ENCODE results near the gene FAM171A1.
A peak's percentile ranks its signal among the peaks of the same experiment; 100 is the strongest.
"Not testable (repeated sequence)": the region's sequence is repeated elsewhere in the genome, so short reads cannot be mapped to it uniquely, and the experiment has no call there.

The FAM171A1 gene

DNA sequence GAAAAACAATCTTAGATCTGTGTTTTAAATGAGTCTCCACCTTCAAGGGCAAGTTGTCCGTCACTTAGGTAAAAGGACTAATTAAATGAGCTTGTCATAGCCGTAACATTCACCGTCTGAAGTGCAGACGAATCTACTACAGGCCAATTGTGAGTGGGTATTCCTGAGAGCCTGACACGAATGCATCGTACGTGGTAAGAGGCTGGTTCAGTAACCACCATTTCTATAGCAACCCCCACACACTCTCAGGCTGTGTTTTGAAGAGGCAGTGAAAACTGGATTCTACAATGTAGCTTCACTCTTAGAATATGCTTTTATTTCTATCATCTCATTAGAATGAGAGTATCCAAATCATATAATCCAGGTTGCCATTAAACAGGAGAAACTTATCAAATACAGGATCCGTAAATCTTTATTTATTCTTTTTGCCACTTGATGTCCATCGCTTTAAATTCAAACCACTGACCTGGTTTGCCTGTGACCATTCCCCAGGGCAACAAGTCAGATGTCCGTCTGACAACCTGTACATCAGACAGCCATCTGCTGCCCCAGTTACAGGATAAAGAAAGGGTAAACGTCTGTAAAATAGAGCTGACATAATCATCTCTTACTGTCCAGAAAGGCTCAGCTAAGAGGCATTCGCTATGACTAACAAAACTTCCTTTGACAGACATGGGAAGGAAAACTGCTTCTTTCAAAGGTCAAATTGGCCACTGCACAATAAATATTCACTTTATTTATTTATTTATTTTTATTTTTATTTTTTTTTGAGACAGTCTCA lies 132.3 kb downstream of the FAM171A1 start:
- DNase-seq = no peak

DNA sequence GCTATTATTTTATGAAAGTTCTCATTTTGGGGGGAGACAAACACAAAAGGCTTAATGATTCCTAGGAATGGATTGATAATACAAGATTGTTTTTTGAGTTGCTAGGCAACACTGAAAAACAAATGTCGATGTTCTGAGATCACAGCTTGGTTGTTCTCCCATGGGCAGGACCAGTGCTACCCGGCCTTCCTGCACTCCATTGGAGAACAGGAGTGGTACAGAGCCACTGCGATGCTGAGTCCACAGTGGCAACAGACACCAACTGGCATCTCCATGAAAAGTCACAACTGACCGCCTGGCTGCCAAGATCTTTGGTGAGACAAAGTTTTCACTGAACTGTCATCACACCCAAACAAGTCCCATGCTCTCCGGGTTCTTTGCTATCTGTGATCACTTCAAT lies 133.7 kb downstream of the FAM171A1 start:
- DNase-seq = no peak

DNA sequence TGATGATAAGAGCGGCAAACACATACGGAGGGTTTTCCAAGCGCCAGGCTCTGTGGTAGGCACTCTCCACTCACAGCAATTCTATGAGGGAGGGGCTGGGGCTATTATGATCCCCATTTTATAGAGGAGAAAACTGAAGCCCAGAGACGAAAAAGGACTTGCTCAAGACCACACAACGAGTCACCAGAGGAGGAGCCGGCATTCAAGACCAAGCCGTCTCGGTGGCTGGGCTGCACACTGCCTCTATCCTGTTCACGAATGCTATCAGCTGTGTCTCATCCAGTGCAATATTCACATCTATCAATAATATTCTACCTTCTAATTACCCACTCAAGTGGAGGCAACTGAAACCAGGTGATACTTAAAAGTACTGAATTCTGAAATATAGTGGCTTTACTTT lies 134.7 kb downstream of the FAM171A1 start:
- no peak for DNase-seq

DNA sequence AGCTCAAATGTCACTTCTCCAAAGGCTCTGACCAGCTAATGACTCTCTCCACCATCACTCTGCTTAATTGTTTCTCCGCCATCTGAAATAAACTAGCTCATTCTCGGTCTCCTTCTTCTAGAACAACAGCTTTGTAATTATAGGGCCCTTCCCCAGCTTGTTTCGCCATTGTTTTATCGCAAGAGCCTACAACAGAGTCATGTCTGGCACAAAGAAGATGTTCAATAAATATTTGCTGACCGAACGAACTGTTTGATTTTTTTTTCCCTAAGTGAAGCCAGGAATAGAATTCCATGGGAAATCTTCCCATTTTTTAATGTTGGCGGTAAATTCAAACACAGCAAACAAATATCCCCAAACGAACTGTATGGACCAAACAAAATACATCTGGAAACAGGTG lies 138.8 kb downstream of the FAM171A1 start:
- no peak for DNase-seq

DNA sequence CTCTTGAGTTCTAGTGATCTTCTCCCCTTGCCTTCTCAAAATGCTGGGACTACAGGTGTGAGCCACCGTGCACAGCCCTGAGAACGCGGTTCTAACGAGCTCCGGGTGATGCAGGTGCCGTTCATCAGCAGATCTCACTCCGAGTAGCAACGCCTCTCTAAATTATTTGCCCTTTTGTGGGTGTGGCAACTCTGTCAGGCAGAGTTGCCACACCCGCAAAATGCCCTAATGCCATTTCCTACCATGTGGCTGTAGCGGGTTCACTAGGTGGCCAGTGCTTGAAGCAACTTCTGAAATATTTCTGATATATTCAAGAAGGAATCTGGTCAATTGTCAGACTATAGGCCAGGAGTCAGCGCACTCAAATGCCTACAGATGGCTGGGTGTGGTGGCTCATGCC lies 139.7 kb downstream of the FAM171A1 start:
- DNase-seq = no peak

DNA sequence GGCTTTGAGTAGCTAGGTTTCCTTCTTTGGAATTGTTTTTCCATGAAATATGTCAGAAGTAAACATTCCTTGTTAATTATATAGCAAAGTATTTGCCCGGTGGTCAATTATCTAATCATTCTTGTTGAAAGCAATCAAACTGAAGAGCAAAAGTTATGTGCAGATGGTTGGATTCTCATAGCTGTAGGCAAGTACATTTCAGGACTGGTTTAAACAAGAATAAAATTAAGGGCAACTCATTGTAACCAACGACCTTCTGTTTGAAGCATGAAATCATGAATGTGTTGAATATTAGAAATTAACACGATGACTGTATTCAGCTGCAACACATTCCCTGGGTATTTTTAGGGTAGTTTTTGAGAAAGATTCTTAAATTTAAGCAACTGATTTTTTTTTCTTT lies 140.8 kb downstream of the FAM171A1 start:
- DNase-seq = no peak

DNA sequence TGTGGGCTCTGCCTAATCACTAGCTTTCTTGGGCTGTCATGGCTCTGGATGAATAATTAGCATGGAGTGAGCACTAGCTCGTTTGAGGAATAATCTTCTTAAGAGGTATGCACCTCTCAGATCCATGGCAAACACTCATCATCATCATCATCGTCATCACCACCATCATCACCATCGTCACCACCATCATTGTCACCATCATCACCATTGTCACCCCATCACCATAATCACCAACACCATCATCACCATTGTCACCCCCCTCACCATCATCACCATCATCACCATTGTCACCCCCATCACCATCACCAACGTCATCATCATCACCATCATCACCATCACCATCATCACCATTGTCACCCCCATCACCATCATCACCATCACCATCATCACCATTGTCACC lies 141.8 kb downstream of the FAM171A1 start:
- no peak for DNase-seq

DNA sequence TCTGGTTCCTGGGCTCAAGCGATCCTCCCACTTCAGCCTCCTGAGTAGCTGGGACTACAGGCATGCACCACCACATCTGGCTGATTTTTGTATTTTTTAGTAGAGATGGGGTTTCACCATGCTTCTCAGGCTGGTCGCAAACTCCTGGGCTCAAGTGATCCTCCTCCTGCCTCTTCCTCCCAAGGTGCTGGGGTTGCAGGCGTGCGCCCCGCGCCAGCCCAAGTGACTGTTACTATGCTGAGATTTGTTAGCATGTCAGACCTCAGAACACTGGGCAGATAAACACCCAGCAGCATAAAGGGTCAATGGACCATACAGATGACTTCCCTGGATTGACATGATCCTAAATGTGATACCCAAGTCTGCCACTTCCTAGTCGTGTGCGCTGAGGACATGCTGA lies 142.7 kb downstream of the FAM171A1 start:
- DNase-seq = no peak

DNA sequence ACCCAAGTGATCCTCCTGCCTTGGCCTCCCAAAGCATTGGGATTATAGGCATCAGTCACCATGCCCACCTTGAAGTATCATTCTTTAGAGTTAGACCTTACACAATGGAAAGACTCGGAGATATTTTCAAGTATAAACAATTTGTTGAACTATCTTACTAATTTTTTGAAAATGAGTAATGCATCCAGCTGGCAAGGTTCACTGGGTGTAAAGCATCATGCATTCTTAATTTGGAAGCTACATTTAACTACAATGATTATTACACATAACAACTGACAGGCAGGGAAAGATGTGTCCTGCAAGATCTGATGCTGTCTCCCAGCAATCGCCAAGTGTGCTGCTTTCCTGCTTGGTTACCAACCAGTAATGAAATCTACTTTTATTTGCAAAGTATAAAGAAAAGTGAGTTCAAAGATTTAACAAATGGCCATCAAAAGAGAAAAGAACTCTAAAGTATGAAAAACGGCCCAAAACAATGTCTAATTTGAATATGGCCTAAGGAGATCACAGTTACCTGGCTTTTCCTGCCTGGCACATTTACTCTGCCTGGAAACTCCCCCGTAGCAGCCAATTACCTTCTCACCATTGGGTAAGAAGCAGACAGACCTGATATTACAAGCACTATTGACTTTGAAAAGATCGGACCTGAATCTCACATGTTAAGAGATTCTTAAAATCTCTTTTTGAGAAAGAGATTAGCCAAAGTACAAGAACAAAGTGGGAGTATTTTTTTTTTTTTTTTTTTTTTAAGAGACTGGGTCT lies 143.3 kb downstream of the FAM171A1 start:
- no peak for DNase-seq

DNA sequence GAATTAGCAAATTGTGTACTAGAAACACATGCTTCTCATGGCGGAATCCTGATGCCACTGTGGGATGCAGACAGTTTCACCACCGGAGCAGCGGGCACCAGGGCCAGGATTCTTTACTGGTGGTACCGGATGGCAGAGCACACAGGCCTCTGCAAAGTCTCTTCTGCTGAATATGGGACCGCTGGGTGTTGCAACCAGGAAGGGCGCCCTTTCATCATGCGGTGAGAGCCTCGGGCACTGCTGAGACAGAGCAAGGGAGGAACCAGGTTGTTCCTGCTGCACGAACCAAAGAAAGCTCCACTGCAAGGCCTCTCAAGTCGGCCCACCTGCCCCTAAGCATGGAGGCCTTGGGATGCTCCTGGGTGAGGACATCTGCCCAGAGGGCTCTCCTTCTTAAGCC lies 145.6 kb downstream of the FAM171A1 start:
- DNase-seq = no peak

DNA sequence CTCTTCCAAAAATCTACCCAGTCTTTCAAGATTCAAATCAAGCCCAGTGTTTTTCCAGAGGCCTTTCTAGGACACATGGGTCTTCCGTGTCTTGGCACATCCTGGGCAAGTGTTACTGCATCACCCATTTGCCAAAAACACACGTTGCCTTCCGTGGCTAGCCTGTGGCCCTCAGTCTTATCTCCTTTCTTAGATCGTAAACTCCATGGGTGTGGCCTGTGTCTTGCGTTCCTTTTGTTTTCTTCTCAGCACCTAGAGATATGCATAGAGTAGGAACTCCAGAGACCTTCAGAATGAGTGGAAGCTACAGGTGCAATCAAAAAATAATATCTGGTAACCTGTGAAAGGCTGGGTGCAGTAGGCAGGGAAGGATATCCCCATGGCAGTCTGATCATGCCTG lies 146.1 kb downstream of the FAM171A1 start:
- no peak for DNase-seq

DNA sequence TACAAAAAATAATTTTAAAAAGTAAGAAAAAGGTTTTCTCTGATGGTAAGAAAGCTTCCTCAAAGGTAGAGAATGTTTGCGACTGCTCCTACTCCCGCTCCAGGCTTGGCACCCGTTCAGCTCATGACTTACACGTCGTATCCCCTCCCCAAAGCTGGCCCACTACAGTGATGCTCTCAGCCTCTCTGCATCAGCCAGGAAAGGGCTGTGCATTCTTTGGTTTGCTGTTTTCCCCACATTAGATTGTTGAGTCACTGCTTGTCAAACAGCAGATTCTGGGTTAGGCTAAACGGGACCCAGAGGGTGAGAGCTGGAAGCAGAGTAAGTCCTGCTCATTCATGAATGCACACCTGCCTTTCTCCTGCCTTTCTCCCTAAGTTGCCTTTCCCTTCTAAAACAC lies 147.9 kb downstream of the FAM171A1 start:
- DNase-seq = no peak

DNA sequence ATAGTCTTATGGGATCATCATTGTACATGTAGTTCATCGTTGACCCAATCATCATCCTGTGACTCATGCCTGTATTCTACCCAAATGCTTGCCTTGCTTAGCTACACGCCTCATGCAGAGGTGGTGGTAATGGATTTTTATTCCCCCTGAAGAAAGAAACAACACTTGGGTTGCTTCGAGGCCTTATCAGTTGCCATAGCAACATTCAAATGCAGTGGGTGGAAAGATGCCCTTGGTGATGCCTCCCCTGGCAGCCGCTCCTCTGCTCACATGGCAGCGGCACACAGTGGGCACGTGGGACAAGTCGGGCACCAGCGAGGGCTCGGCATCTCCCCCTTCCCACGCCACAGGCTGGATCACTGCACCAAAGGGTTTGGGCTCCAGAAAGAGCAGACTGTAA lies 148.6 kb downstream of the FAM171A1 start:
- DNase-seq = no peak

DNA sequence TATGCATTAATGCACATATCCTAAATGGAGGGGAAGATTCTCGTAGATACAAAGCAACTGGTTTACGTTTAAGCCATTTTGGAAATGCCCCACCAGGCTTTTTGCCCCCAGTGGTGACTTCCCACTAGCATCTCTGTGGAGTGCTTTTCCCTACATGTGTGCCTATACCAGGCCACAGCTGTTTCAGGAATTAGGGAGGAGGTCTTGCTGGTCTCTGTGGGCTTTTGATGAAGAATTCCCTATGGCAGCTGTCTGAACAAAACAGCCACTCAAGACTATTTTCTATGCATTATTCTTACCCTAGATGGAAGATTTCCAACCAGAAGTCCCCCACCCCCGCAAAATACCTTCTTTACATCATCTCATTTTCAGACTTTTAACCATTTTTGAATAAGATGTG lies 150.6 kb downstream of the FAM171A1 start:
- DNase-seq = no peak

DNA sequence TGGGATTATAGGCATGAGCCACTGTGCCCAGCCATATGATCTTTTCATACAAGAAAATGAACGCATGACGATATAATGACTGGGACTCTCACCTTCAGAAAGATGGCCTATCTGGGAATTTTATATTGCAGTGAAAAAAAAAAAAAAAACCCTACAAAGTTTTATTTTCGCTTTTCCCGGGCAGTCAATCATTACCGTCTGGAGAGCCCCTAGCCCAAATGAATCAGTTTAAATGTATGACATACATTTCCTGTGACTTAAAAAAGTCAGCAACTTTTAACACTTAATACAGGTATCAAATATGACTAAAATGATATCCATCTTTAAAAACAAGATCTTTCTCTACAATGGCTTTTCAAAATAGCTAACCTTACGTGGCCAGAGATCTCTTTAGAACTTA lies 154.4 kb downstream of the FAM171A1 start:
- no peak for DNase-seq

DNA sequence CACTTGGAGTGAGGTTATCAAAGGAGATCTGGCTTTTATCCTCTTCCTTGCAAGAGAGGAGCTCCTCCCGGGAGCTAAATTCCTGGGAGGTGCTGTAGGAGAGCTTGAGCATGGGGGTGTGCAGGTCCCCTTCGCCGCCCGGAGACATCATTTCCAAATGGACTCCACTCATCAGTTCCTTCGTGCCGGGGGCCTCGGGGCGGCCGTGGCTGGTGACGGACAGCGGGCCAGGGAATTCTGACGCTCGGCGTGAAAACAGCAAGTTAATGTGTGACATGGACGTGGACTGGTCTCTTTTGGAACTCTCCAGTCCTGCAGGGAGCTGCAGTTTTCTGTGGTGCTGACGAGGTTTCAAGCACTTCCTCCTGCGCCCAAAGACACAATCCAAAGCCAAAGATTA lies 156.9 kb downstream of the FAM171A1 start:
- DNase-seq = no peak

DNA sequence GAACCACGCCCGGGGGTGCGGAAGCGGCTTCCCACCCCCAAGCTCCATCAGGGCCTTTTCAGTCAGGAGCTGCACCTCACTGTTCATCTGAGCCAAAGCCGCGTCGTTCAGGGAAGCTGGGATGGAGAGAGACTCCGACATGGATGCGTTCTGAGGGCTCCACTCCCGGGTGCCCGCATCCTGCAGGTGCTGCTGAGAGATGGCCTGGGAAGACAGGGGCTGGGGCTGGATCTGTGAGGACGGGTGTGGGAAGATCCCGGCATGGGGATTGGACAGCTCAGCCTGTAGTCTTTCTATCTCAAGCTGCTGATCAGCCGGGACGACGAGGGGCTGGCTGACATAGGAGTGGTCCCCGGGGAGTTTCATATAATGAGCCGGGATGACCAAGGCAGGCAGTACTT lies 157.6 kb downstream of the FAM171A1 start:
- no peak for DNase-seq

DNA sequence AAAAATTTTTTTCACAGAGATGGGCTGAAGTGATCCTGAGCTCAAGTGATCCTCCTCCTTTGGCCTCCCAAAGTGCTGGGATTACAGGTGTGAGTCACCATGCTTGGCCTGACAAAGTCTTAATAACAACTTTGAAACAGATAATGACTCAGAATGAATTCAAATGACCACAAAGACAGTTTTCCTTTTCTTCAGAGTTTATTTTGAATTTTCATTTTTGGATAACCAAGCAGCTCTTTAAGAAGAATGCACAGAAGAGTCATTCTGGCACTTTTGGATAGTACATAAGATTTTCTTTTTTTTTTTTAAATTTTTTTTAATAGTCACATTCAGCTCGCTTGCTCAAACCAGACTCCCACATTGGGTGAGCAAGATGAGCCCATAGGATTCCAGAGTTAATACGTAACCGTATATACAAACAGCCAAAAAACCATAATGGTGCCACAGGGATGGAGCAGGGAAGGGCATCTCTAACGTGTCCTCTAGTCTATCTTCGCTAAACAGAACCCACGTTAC lies 159.6 kb downstream of the FAM171A1 start:
- DNase-seq = no peak

DNA sequence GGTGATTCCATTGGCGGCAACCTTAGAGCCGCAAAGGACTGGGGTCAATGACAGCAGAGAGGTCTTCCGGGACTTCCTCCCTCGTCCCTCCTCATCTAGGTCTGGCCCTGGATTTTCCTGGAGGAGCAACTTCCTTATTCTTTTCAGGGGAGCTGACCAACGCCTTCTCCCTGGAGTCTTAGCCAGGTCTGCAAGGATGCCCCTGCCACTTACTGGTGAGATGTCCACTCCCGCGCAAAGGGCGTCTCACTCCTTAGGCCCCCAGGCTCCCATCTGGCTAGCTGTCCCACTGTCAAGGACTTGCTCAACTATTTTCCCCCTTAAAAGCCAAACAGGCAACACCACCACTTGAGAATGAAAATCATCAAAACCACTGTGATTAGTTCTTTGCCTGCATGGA lies 160.6 kb downstream of the FAM171A1 start:
- no peak for DNase-seq

DNA sequence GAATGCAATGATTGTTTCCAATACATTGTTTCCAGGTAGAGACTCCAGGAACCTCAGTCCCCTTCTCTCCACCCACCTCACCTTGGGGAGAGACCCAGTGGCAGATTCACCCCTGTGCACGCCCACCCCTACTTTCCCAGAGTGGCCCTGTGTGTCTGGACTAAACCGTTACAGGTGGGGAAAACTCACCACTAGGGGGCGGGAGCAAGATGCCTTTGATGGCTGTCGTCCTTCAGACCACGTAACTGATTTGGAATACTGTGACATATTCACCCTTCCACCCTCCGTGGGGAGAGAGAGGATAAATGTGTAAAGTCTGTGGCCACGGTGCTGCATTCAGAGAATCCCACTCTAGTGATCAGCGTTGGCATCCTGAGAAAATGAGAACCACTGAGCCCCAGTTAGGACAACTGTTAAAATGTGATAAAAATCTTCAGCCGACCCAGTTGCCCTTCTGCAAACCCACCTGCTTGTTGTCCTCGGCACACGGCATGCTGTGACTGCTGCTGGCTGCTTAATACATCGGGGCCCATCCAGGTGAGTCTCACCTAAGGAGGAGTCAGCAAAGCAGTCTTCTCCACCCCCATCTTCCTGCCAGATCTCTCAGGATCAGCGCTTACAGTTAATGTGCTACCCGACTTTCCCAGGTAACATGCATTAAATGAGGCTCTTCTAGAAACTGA lies 161.1 kb downstream of the FAM171A1 start:
- peak; percentile 47 to 64 for DNase-seq

DNA sequence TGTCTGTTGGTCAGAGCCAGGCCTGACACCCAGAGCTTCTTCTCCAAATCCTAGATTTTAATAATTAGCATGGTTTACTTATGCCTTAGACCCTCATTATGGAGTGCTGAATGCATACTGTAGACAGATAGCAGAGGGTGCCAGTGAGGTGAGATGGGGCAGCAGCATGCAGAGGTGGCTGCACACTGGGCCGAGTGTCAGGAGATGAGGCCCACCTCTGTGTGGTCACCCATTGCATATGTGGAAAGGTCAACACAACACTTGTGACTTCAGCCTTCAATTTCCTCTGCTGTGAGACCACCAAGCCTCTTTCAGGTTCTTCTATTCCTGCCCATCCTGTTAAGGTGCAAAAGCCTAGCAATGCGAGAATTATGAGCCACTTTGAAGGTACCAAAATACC lies 162.9 kb downstream of the FAM171A1 start:
- no peak for DNase-seq

DNA sequence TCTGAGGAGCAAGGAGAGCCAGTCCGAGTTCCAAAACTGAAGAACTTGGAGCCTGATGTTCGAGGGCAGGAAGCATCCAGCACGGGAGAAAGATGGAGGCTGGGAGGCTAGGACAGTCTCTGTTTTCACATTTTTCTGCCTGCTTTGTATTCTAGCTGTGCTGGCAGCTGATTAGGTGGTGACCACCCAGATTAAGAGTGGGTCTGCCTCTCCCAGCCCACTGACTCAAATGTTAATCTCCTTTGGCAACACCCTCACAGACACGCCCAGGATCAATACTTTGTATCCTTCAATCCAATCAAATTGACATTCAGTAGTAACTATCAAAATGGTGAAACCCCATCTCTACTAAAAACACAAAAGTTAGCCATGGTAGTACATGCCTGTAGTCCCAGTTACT lies 163.7 kb downstream of the FAM171A1 start:
- DNase-seq = not testable (repeated sequence)

DNA sequence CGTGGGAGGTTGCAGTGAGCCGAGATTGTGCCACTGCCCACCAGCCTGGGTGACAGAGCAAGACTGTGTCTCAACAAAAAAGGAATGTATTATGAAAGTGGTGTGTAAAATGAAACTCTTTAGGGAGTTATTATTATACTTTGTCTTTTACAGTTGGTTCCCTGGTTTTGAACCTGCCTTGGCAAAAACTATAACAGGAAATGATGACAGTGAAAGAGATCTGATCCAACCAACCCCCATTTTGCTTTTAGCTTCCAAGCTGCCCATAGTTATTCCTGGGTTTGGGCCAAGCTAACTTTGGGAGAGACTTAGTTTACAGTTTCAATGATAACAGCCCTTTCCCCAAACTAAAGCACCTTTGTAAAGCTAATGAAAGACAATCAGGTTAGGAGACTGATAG lies 168.4 kb downstream of the FAM171A1 start:
- no peak for DNase-seq

DNA sequence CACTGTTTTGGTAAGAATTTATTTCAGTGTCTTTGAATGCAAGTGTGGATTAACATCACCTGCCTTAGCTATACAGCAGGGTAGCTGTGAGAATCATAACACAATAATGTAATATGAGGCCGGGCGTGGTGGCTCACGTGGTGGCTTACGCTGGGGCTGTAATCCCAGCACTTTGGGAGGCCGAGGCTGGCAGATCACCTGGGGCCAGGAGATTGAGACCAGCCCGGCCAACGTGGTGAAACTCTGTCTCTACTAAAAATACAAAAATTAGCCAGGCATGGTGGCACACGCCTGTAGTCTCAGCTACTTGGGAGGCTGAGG lies 168.8 kb downstream of the FAM171A1 start:
- not testable (repeated sequence) for DNase-seq

All from inflammatory macrophage (primary cell).